H9 (cell line): Measurements from ENCODE around the gene SPR. TPM values are rescaled to one million over a fixed set of nuclear protein-coding genes. Genes with fewer than 3 reads are reported as not detected.

Experiments
- DNase-seq: peaks from one replicate; pipeline ENCODE4 v3.0.0-alpha.2; 2017
- H2AFZ ChIP-seq: one replicate; pipeline ENCODE4 v1.6.1; 2013; ENCODE audit warnings: mild to moderate bottlenecking, low read length, control low read depth, moderate library complexity
- H2AK5ac ChIP-seq: 2 replicates; pipeline ENCODE4 v1.6.1; 2013; ENCODE audit warnings: low read length, control low read depth, mixed read lengths; ENCODE audit not compliant: insufficient read length
- H2BK120ac ChIP-seq: one replicate; pipeline ENCODE4 v1.6.1; 2013; ENCODE audit warnings: low read depth, mild to moderate bottlenecking, low read length, control low read depth, inconsistent platforms; ENCODE audit not compliant: poor library complexity, severe bottlenecking
- H2BK12ac ChIP-seq: 2 replicates; pipeline ENCODE4 v1.6.1; 2013; ENCODE audit warnings: low read length, control low read depth, mixed read lengths, low read depth; ENCODE audit not compliant: insufficient read length
- H2BK15ac ChIP-seq: 2 replicates; pipeline ENCODE4 v1.6.1; 2013; ENCODE audit warnings: low read depth, low read length, control low read depth
- H2BK20ac ChIP-seq: one replicate; pipeline ENCODE4 v1.6.1; 2013; ENCODE audit warnings: low read depth, mild to moderate bottlenecking, low read length, control low read depth, inconsistent platforms; ENCODE audit not compliant: poor library complexity, severe bottlenecking
- H2BK5ac ChIP-seq: 2 replicates; pipeline ENCODE4 v1.6.1; 2013; ENCODE audit warnings: low read length, control low read depth, mixed read lengths; ENCODE audit not compliant: insufficient read length
- H3K14ac ChIP-seq: 2 replicates; pipeline ENCODE4 v1.6.1; 2013; ENCODE audit warnings: low read length, control low read depth; ENCODE audit not compliant: insufficient read depth
- H3K18ac ChIP-seq: 2 replicates; pipeline ENCODE4 v1.6.1; 2013; ENCODE audit warnings: low read depth, mild to moderate bottlenecking, mixed read lengths, low read length, control low read depth; ENCODE audit not compliant: insufficient read length
- H3K23ac ChIP-seq: 2 replicates; pipeline ENCODE4 v1.6.1; 2013; ENCODE audit warnings: low read length, control low read depth, mixed read lengths, low read depth; ENCODE audit not compliant: insufficient read length
- H3K23me2 ChIP-seq: 2 replicates; pipeline ENCODE4 v1.6.1; 2013; ENCODE audit warnings: low read depth, mild to moderate bottlenecking, mixed read lengths, low read length, control low read depth; ENCODE audit not compliant: insufficient read length, poor library complexity, severe bottlenecking
- H3K27ac ChIP-seq: 2 replicates; pipeline ENCODE4 v1.5.1; 2013; ENCODE audit warnings: low read length, control low read depth, mixed read lengths, low read depth; ENCODE audit not compliant: insufficient read length
- H3K27me3 ChIP-seq: 2 replicates; pipeline ENCODE4 v1.6.1; 2013; ENCODE audit warnings: low read length, control low read depth, inconsistent platforms; ENCODE audit not compliant: insufficient read depth
- H3K4ac ChIP-seq: 2 replicates; pipeline ENCODE4 v1.6.1; 2013; ENCODE audit warnings: low read depth, mild to moderate bottlenecking, control low read depth, inconsistent platforms, low read length, moderate library complexity
- H3K4me1 ChIP-seq: 2 replicates; pipeline ENCODE4 v1.6.1; 2013; ENCODE audit warnings: low read length, control low read depth, inconsistent platforms; ENCODE audit not compliant: insufficient read depth
- H3K4me2 ChIP-seq: 2 replicates; pipeline ENCODE4 v1.6.1; 2013; ENCODE audit warnings: low read length, control low read depth, mixed read lengths; ENCODE audit not compliant: insufficient read length, insufficient read depth
- H3K56ac ChIP-seq: 2 replicates; pipeline ENCODE4 v1.6.1; 2013; ENCODE audit warnings: low read depth, mild to moderate bottlenecking, mixed read lengths, low read length, control low read depth; ENCODE audit not compliant: insufficient read length
- H3K79me1 ChIP-seq: 2 replicates; pipeline ENCODE4 v1.6.1; 2013; ENCODE audit warnings: low read depth, mild to moderate bottlenecking, moderate library complexity, low read length, control low read depth, inconsistent platforms; ENCODE audit not compliant: insufficient read depth, poor library complexity, severe bottlenecking
- H3K79me2 ChIP-seq: 2 replicates; pipeline ENCODE4 v1.6.1; 2013; ENCODE audit warnings: low read length, control low read depth, inconsistent platforms; ENCODE audit not compliant: insufficient read depth
- H3K9ac ChIP-seq: 2 replicates; pipeline ENCODE4 v1.6.1; 2013; ENCODE audit warnings: low read length, control low read depth, mixed read lengths; ENCODE audit not compliant: insufficient read length; ENCODE audit errors: extremely low read depth
- H3K9me3 ChIP-seq: one replicate; pipeline ENCODE4 v1.6.1; 2013; ENCODE audit warnings: low read depth, low read length, inconsistent platforms; ENCODE audit not compliant: control insufficient read depth
- H3T11ph ChIP-seq: one replicate; pipeline ENCODE4 v1.6.1; 2013; ENCODE audit warnings: mild to moderate bottlenecking, low read length, control low read depth, inconsistent platforms
- H4K20me1 ChIP-seq: one replicate; pipeline ENCODE4 v1.6.1; 2013; ENCODE audit not compliant: control insufficient read depth, insufficient read length, insufficient read depth
- H4K5ac ChIP-seq: 2 replicates; pipeline ENCODE4 v1.6.1; 2013; ENCODE audit warnings: low read depth, mild to moderate bottlenecking, mixed read lengths, low read length, control low read depth; ENCODE audit not compliant: insufficient read length
- H4K8ac ChIP-seq: replicated peaks from 2 replicates; pipeline ENCODE4 v1.6.1; 2013; ENCODE audit warnings: low read length, control low read depth, mixed read lengths, low read depth; ENCODE audit not compliant: insufficient read length
- H4K91ac ChIP-seq: 2 replicates; pipeline ENCODE4 v1.6.1; 2013; ENCODE audit warnings: low read depth, mild to moderate bottlenecking, moderate library complexity, mixed read lengths, low read length, control low read depth; ENCODE audit not compliant: insufficient read length
- H3K27ac Mint-ChIP-seq, 3 experiments: 2 replicates in 2 of 3; 3 replicates in 1 of 3; pipeline ENCODE4 v1.8.0; 2020 to 2021; ENCODE audit warnings: mixed read lengths in 3 of 3, mild to moderate bottlenecking in 1 of 3, moderate library complexity in 1 of 3
- H3K27me3 Mint-ChIP-seq: 2 replicates; pipeline ENCODE4 v1.8.0; 2021; ENCODE audit warnings: low read depth, mild to moderate bottlenecking, moderate library complexity, mixed read lengths
- H3K36me3 Mint-ChIP-seq, 3 experiments: 2 replicates in 2 of 3; 3 replicates in 1 of 3; pipeline ENCODE4 v1.8.0; 2020 to 2021; ENCODE audit warnings: low read depth in 3 of 3, mixed read lengths in 3 of 3; ENCODE audit not compliant: insufficient read depth in 1 of 3
- H3K4me1 Mint-ChIP-seq, 2 experiments: 2 replicates each; pipeline ENCODE4 v1.8.0; 2020; ENCODE audit warnings: mixed read lengths in 2 of 2
- H3K4me3 Mint-ChIP-seq, 2 experiments: 2 replicates in 1 of 2; 3 replicates in 1 of 2; pipeline ENCODE4 v1.8.0; 2020 to 2021; ENCODE audit warnings: mild to moderate bottlenecking in 2 of 2, mixed read lengths in 2 of 2, moderate library complexity in 1 of 2
- H3K9me3 Mint-ChIP-seq, 2 experiments: 2 replicates in 1 of 2; 3 replicates in 1 of 2; pipeline ENCODE4 v1.8.0; 2020; ENCODE audit warnings: mild to moderate bottlenecking in 2 of 2, mixed read lengths in 2 of 2, moderate library complexity in 1 of 2
- WGBS: extraction: QIAGEN DNeasy Blood & Tissue Kit; methylation state at CpG from one replicate; pipeline ENCODE4 v1.1.7; 2013; ENCODE audit warnings: missing lambda C conversion rate, low lambda C conversion rate, mixed read lengths; ENCODE audit not compliant: insufficient read length; ENCODE audit errors: extremely low coverage; 5-methylcytosine and 5-hydroxymethylcytosine counted together
- total RNA-seq: library from RNA; stranded (reverse); gene quantifications from 2 replicates; pipeline ENCODE4 v1.2.1, GENCODE V29; 2021
- TF ChIP-seq, protein P1 (sequence below): fragments of 200-600 bp; sonication (generic); conservative IDR thresholded peaks from 3 replicates; pipeline ENCODE4 v1.8.0; 2021; ENCODE audit warnings: antibody characterized with exemption, mild to moderate bottlenecking

SPR gene
- total RNA-seq, 1 experiment from 2014 or later: 7.3 TPM

DNA sequence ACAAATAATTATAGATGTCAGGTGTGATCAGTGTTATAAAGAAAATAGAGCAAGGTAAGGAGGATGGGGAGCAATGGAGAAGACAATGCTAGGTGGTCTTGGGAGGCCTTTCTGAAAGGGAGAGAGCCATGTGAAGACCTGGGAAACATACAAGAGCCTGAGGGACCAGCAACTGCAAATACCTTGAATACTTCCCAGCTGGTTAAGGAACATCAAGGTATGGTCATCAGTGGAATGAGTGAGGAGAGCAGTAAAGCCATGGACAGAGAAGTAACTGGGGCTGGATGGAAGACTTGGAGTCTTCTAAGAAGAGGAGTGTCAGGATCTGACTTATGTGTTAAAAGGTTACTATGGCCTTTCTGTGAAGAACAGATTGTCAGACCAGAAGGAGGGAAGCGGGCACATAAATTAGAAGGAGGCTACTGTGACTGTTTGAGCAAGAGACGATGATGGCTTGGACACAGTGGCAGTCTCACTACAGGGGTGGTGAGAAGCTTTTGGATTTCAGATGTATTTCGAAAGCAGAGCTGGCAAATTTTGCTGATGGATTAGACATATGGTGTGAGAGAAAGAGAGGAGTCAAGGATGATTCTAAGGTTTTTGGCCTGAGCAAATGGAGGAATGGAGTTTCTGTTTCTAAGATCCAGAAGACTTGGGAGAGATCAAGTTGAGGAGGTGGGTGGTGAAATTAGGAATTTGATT is 38.6 kb upstream of the SPR start:
- no peak overlapping the region for H4K5ac ChIP-seq
- no peak for DNase-seq
- Mint-ChIP-seq H3K27me3 (no peaks in the 10 kb centered on the region; the same call in none of the 2 replicates), H3K27ac (no peak overlapping the region), H3K9me3 (no peaks in the 10 kb centered on the region), H3K36me3 (no peaks in the 10 kb centered on the region), H3K4me1 (peaks cover 4 to 5% of the 10 kb centered on the region in 2 experiments), H3K4me3 (no peak overlapping the region)
- no peak overlapping the region for H3K23ac ChIP-seq
- no peak overlapping the region for H3K4me2 ChIP-seq
- no peak overlapping the region for H2BK15ac ChIP-seq
- H3K79me2 ChIP-seq: no peaks in the 10 kb centered on the region
- H4K20me1 ChIP-seq: no peaks in the 10 kb centered on the region
- no peak overlapping the region for H3K27ac ChIP-seq
- H3K14ac ChIP-seq: no peak overlapping the region
- no peaks in the 10 kb centered on the region for H3K27me3 ChIP-seq
- H3K9ac ChIP-seq: no peak overlapping the region
- no peak overlapping the region for H2BK20ac ChIP-seq
- TF ChIP-seq, protein P1, sequence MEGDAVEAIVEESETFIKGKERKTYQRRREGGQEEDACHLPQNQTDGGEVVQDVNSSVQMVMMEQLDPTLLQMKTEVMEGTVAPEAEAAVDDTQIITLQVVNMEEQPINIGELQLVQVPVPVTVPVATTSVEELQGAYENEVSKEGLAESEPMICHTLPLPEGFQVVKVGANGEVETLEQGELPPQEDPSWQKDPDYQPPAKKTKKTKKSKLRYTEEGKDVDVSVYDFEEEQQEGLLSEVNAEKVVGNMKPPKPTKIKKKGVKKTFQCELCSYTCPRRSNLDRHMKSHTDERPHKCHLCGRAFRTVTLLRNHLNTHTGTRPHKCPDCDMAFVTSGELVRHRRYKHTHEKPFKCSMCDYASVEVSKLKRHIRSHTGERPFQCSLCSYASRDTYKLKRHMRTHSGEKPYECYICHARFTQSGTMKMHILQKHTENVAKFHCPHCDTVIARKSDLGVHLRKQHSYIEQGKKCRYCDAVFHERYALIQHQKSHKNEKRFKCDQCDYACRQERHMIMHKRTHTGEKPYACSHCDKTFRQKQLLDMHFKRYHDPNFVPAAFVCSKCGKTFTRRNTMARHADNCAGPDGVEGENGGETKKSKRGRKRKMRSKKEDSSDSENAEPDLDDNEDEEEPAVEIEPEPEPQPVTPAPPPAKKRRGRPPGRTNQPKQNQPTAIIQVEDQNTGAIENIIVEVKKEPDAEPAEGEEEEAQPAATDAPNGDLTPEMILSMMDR: no peak
- no peak overlapping the region for H2BK12ac ChIP-seq
- H3K56ac ChIP-seq: no peak overlapping the region
- WGBS: no CpG with 5 or more reads among the region's 3 CpGs
- H2BK5ac ChIP-seq: no peak overlapping the region
- no peak overlapping the region for H2AK5ac ChIP-seq
- no peak overlapping the region for H4K8ac ChIP-seq
- H3K79me1 ChIP-seq: no peaks in the 10 kb centered on the region
- no peaks in the 10 kb centered on the region for H3K23me2 ChIP-seq
- no peak overlapping the region for H3K18ac ChIP-seq
- no peak overlapping the region for H4K91ac ChIP-seq
- no peaks in the 10 kb centered on the region; the same call in 1 of the 2 replicates for H3K4me1 ChIP-seq
- H2BK120ac ChIP-seq: no peak overlapping the region
- H2AFZ ChIP-seq: no peak overlapping the region
- H3K9me3 ChIP-seq: no peaks in the 10 kb centered on the region
- H3K4ac ChIP-seq: no peak overlapping the region
- no peak overlapping the region for H3T11ph ChIP-seq
